Measurements from ENCODE around the gene TNFSF4. TPM values are rescaled to one million over a fixed set of nuclear protein-coding genes. Genes with fewer than 3 reads are reported as not detected.

The TNFSF4 gene
- total and polyA plus RNA-seq, 2 of the 4 experiments (the other 2 are of a cell fraction): 13.4 to 19.7 TPM

- no peak overlapping the region for H4K91ac ChIP-seq (ENCODE audit: insufficient read depth, low read depth, low read length)
- H3K18ac ChIP-seq (ENCODE audit: low read depth, low read length): no peak overlapping the region
- no peak overlapping the region for H4K8ac ChIP-seq (ENCODE audit: low read depth in 2 of 2, low read length in 2 of 2)
- no peak overlapping the region for H3K27ac ChIP-seq (ENCODE audit: insufficient read depth, low read length)
- H3K23ac ChIP-seq (ENCODE audit: low read depth, low read length): no peak overlapping the region
- DNase-seq (no peak), ATAC-seq (ENCODE audit: low read depth) (no peak)
- in situ Hi-C loops (cut with MboI; ENCODE audit: low sequenced_read_pairs): no loop called here
- no peak overlapping the region for H2BK15ac ChIP-seq (ENCODE audit: low read depth, low read length)
- H2AFZ ChIP-seq (replicated peaks; ENCODE audit: low read length, poor library complexity): no peak overlapping the region
- H2AK5ac ChIP-seq (ENCODE audit: low read depth, low read length): no peak overlapping the region
- no peak for TF ChIP-seq FOS (IDR thresholded peaks at IDR 0.05; ENCODE audit: low read depth, low read length)
- no peak for TF ChIP-seq USF2 (IDR thresholded peaks at IDR 0.05; ENCODE audit: low read depth, low read length)
- no CpG with 5 or more reads among the region's 2 CpGs for WGBS, 2 experiments (ENCODE audit: extremely low coverage in 2 of 2, insufficient read length in 1 of 2)
- no peak overlapping the region for H3K4me3 ChIP-seq (ENCODE audit: insufficient read depth, low read depth, low read length)
- H3K27me3 ChIP-seq (ENCODE audit: control insufficient read depth, insufficient read depth, low read length): no peaks in the 10 kb centered on the region
- ChIA-PET POLR2A (ENCODE audit: unreplicated experiment) (no interaction called here), CTCF (no interaction called here)
- intact Hi-C loops (cut with micrococcal nuclease): no loop called here
- H3K9ac ChIP-seq (ENCODE audit: low read depth, low read length): no peak overlapping the region
- no peaks in the 10 kb centered on the region for H4K20me1 ChIP-seq (ENCODE audit: insufficient read depth, low read length)
- no TSS peak for BruUV-seq (replicated peaks)
- no peak overlapping the region for H2BK5ac ChIP-seq (ENCODE audit: low read depth, low read length, poor library complexity, severe bottlenecking)
- no peak overlapping the region for H3K4ac ChIP-seq (ENCODE audit: low read depth, low read length)
- H3K56ac ChIP-seq (ENCODE audit: extremely low read depth, insufficient read depth, low read length): no peak overlapping the region
- no peak overlapping the region for H2AK9ac ChIP-seq (replicated peaks; ENCODE audit: low read depth, low read length, poor library complexity)
- no peak overlapping the region for H4K5ac ChIP-seq (ENCODE audit: low read depth, low read length)
- H3K4me2 ChIP-seq (ENCODE audit: low read depth, low read length): no peak overlapping the region
- H3K36me3 ChIP-seq (ENCODE audit: control insufficient read depth, insufficient read depth, low read length): no peaks in the 10 kb centered on the region
- H3K9me3 ChIP-seq (ENCODE audit: control insufficient read depth, insufficient read depth, low read length): no peaks in the 10 kb centered on the region
- dilution Hi-C loops (cut with HindIII; ENCODE audit: low sequenced_read_pairs, unreplicated experiment): no loop called here
- no peaks in the 10 kb centered on the region for H3K79me1 ChIP-seq (ENCODE audit: low read depth in 1 of 2, low read length in 2 of 2)
- H3K9me1 ChIP-seq (ENCODE audit: insufficient read depth, low read length): no peaks in the 10 kb centered on the region
- no peak overlapping the region for H2BK20ac ChIP-seq (ENCODE audit: low read depth, low read length)
- no peak overlapping the region for H3K14ac ChIP-seq (replicated peaks; ENCODE audit: low read depth, low read length)
- no peaks in the 10 kb centered on the region for H3K4me1 ChIP-seq (ENCODE audit: control insufficient read depth, insufficient read depth, low read length)
- no peak overlapping the region for H2BK120ac ChIP-seq (ENCODE audit: low read depth, low read length)
These were observed 5.9 kb upstream of the TNFSF4 start for GRCh38 chr1:173212952-173213491.
